ENCODE measurements around the gene ZNF662.
"Not testable (repeated sequence)": the region's sequence is repeated elsewhere in the genome, so short reads cannot be mapped to it uniquely, and the experiment has no call there.

ZNF662 gene

GRCh38 chr3:42906070-42906847 lies at the start of gene ZNF662:
Gene ZNF662 (plus strand): TSS chr3:42906142. CDS start chr3:42908115, 1,973 bp downstream.
- no peak for FAIRE-seq
- DNase-seq (ENCODE audit: low spot score): no peak

- no peak for FAIRE-seq
These were observed 49.4 kb upstream of the ZNF662 start for GRCh38 chr3:42856544-42856943.

GRCh38 chr3:42864321-42864950 lies 41.5 kb upstream of the ZNF662 start:
- FAIRE-seq: no peak
- DNase-seq (ENCODE audit: low spot score): no peak

More at GRCh38 chr3:42856544-42856943, 49.4 kb upstream of the ZNF662 start:
- DNase-seq (ENCODE audit: low spot score): no peak

- DNase-seq (ENCODE audit: low spot score): no peak
- no peak for FAIRE-seq
These were observed 40.7 kb upstream of the ZNF662 start for GRCh38 chr3:42865256-42865655.

DNA sequence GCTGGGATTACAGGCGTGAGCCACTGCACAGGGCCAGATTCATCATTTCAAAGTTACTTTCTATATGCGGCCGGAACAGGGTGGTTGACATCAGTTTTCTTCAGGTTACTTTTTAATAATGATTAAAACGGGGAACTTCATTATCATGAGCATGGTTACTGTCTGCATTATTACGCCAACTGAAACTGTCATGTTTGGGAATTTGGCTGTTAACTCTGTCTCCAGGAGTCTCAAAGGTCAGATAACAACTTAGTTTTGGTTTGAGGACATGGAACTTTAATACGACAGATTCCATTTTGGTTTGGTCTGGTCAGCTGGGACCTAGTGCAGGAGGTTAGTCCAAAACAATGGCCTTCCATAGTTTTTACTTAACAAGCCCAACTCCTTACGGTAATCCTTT lies 38.8 kb upstream of the ZNF662 start:
- no peak for DNase-seq (ENCODE audit: low spot score)
- no peak for FAIRE-seq

GRCh38 chr3:42868841-42869240 lies 37.1 kb upstream of the ZNF662 start:
- no peak for FAIRE-seq
- DNase-seq (ENCODE audit: low spot score): no peak

DNA sequence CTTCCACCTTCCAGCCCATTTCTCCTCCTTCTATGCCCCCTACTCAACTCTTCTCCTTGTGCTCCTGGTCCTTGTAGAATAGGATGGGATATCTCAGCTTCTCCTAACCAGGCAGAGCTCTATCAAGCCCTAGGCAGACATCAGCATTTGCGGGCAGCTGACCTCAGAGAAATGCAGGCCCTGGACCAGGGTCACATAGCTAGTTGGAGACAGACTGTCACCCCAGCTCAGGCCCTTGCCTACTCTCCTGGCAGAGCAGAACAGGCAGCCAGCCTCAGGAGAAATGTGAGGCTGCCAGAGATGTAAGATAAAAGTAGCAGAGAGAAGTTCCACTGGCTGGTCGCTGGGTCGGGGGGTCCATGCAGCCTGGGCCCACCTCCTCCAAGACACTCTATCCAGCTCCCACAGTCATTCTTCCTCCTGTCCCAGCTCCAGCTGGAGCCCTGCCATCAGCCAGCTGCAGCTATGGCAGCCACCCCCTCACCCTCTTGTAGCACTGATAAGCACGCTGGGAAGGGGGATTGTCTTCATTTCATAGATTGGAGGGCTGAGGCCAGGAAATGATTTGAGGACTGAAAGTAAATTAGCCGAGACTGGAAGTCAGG lies 34.2 kb upstream of the ZNF662 start:
- no peak for DNase-seq (ENCODE audit: low spot score)
- FAIRE-seq: no peak

GRCh38 chr3:42872718-42873117 lies 33.2 kb upstream of the ZNF662 start:
- DNase-seq (ENCODE audit: low spot score) (no peak), FAIRE-seq (no peak)

- no peak for FAIRE-seq
These were observed 32.5 kb upstream of the ZNF662 start for GRCh38 chr3:42873221-42873982.

GRCh38 chr3:42874749-42875148 lies 31.2 kb upstream of the ZNF662 start:
- DNase-seq (ENCODE audit: low spot score) (no peak), FAIRE-seq (no peak)

More at GRCh38 chr3:42873221-42873982, 32.5 kb upstream of the ZNF662 start:
- DNase-seq (ENCODE audit: low spot score): no peak

- FAIRE-seq: no peak
- no peak for DNase-seq (ENCODE audit: low spot score)
These were observed 30.4 kb upstream of the ZNF662 start, which contains the start of gene CYP8B1 for GRCh38 chr3:42875325-42876151. Gene CYP8B1 (minus strand): TSS chr3:42875879. CDS start chr3:42875816, 63 bp downstream.

- FAIRE-seq: no peak
- DNase-seq (ENCODE audit: low spot score): no peak
These were observed 29.5 kb upstream of the ZNF662 start for GRCh38 chr3:42876401-42876800.

GRCh38 chr3:42876940-42877720 lies 28.8 kb upstream of the ZNF662 start:
- DNase-seq (ENCODE audit: low spot score) (no peak), FAIRE-seq (no peak)

GRCh38 chr3:42877881-42878280 lies 28.1 kb upstream of the ZNF662 start:
- FAIRE-seq (no peak), DNase-seq (ENCODE audit: low spot score) (no peak)

GRCh38 chr3:42880183-42880582 lies 25.8 kb upstream of the ZNF662 start:
- DNase-seq (ENCODE audit: low spot score) (no peak), FAIRE-seq (no peak)

GRCh38 chr3:42880601-42881451 lies 25.1 kb upstream of the ZNF662 start:
- FAIRE-seq (no peak), DNase-seq (ENCODE audit: low spot score) (peak; percentile 63)

- not testable (repeated sequence) for DNase-seq (ENCODE audit: low spot score); FAIRE-seq
These were observed 22.6 kb upstream of the ZNF662 start for GRCh38 chr3:42883251-42883930.

DNA sequence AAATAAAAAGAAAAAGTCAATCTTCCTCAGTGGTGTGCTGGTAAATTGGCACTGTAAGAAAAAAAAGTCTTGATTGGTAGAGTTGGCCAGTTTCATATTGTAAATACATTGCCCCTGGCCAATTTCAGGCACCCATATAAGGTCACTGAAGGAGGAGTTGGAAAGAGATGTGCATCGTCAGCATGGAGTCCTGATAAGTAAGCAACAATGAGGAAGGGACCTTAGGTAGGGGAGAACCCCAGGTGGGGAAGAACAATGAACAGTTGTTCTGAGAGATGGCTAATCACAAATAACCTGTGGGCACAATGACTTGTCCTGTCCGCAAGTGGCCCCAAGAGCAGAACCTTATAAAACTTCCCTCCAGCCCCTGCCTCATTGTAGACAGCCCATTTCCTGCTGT lies 21.6 kb upstream of the ZNF662 start:
- DNase-seq (ENCODE audit: low spot score) (no peak), FAIRE-seq (no peak)
